BLaER1 (cell line): Measurements from ENCODE around the gene MECP2.
A peak's percentile ranks its signal among the peaks of the same experiment; 100 is the strongest.

Experiments
- H3K27ac ChIP-seq: shearing (Covaris generic); formaldehyde crosslinking; 2 replicates; pipeline ENCODE4 v1.8.1; 2022
- H3K27me3 ChIP-seq: shearing (Covaris generic); formaldehyde crosslinking; 2 replicates; pipeline ENCODE4 v1.8.1; 2022
- H3K36me3 ChIP-seq: shearing (Covaris generic); formaldehyde crosslinking; 2 replicates; pipeline ENCODE4 v1.8.1; 2022
- H3K4me1 ChIP-seq: shearing (Covaris generic); formaldehyde crosslinking; 2 replicates; pipeline ENCODE4 v1.8.1; 2022
- H3K4me2 ChIP-seq: shearing (Covaris generic); formaldehyde crosslinking; 2 replicates; pipeline ENCODE4 v1.8.1; 2022
- H3K4me3 ChIP-seq: shearing (Covaris generic); formaldehyde crosslinking; 2 replicates; pipeline ENCODE4 v1.8.1; 2022
- H3K9ac ChIP-seq: shearing (Covaris generic); formaldehyde crosslinking; 2 replicates; pipeline ENCODE4 v1.8.1; 2022
- H3K9me3 ChIP-seq: shearing (Covaris generic); formaldehyde crosslinking; 2 replicates; pipeline ENCODE4 v1.8.1; 2022
- H4K20me1 ChIP-seq: shearing (Covaris generic); formaldehyde crosslinking; 2 replicates; pipeline ENCODE4 v1.8.1; 2022
- Cebpa-rat ChIP-seq: shearing (Covaris generic); IDR thresholded peaks from 2 replicates; pipeline ENCODE4 v1.8.1; 2022

Gene MECP2

GRCh38 chrX:154094833-154095232, 2.7 kb downstream of the MECP2 start:
- Histone ChIP-seq H3K27ac (no peak overlapping the region), H3K4me2 (peak overlapping the region; percentile 69), H3K36me3 (peaks cover 11% of the 10 kb centered on the region), H4K20me1 (peaks cover 69% of the 10 kb centered on the region), H3K4me3 (no peak overlapping the region), H3K27me3 (peaks cover 73% of the 10 kb centered on the region), H3K9ac (no peak overlapping the region), H3K9me3 (peaks cover 15% of the 10 kb centered on the region; the same call in 1 of the 2 replicates), H3K4me1 (peaks cover 43% of the 10 kb centered on the region)
- TF ChIP-seq Cebpa-rat: no peak

- no peak for TF ChIP-seq Cebpa-rat
- H3K4me2 ChIP-seq: peak overlapping the region; percentile 69
- H4K20me1 ChIP-seq: peaks cover 78% of the 10 kb centered on the region
- H3K9ac ChIP-seq: no peak overlapping the region; the same call in 1 of the 2 replicates
- no peak overlapping the region for H3K27ac ChIP-seq
- H3K4me3 ChIP-seq: no peak overlapping the region
- peaks cover 11% of the 10 kb centered on the region for H3K36me3 ChIP-seq
- H3K27me3 ChIP-seq: peaks cover 73% of the 10 kb centered on the region
- H3K4me1 ChIP-seq: peaks cover 43% of the 10 kb centered on the region
- peaks cover 15% of the 10 kb centered on the region; the same call in 1 of the 2 replicates for H3K9me3 ChIP-seq
Observed at GRCh38 chrX:154093965-154094364, 3.6 kb downstream of the MECP2 start.

GRCh38 chrX:154092371-154092770, 5.1 kb downstream of the MECP2 start:
- peaks cover 94% of the 10 kb centered on the region for H4K20me1 ChIP-seq
- no peak for TF ChIP-seq Cebpa-rat
- H3K27ac ChIP-seq: no peak overlapping the region
- peaks cover 78% of the 10 kb centered on the region for H3K27me3 ChIP-seq
- H3K9ac ChIP-seq: no peak overlapping the region
- no peak overlapping the region for H3K4me2 ChIP-seq
- H3K9me3 ChIP-seq: peaks cover 7% of the 10 kb centered on the region; the same call in 1 of the 2 replicates
- H3K36me3 ChIP-seq: peaks cover 21% of the 10 kb centered on the region
- peaks cover 36% of the 10 kb centered on the region for H3K4me1 ChIP-seq
- H3K4me3 ChIP-seq: no peak overlapping the region

- no peak for TF ChIP-seq Cebpa-rat
- peaks cover 100% of the 10 kb centered on the region for H4K20me1 ChIP-seq
- no peak overlapping the region for H3K4me3 ChIP-seq
- peaks cover 7% of the 10 kb centered on the region; the same call in 1 of the 2 replicates for H3K9me3 ChIP-seq
- peaks cover 78% of the 10 kb centered on the region for H3K27me3 ChIP-seq
- no peak overlapping the region for H3K4me2 ChIP-seq
- no peak overlapping the region for H3K27ac ChIP-seq
- H3K36me3 ChIP-seq: peaks cover 26% of the 10 kb centered on the region
- no peak overlapping the region for H3K9ac ChIP-seq
- H3K4me1 ChIP-seq: peaks cover 36% of the 10 kb centered on the region
Observed at GRCh38 chrX:154091678-154092077, 5.8 kb downstream of the MECP2 start.

GRCh38 chrX:154090731-154091130, 6.8 kb downstream of the MECP2 start:
- H4K20me1 ChIP-seq: peaks cover 100% of the 10 kb centered on the region
- H3K4me1 ChIP-seq: peaks cover 30% of the 10 kb centered on the region
- no peaks in the 10 kb centered on the region for H3K9me3 ChIP-seq
- peaks cover 28% of the 10 kb centered on the region for H3K36me3 ChIP-seq
- H3K27me3 ChIP-seq: peaks cover 78% of the 10 kb centered on the region
- no peak overlapping the region for H3K27ac ChIP-seq
- no peak overlapping the region for H3K4me2 ChIP-seq
- H3K9ac ChIP-seq: no peak overlapping the region
- no peak overlapping the region for H3K4me3 ChIP-seq
- TF ChIP-seq Cebpa-rat: no peak

- no peak overlapping the region for H3K4me3 ChIP-seq
- no peak overlapping the region for H3K27ac ChIP-seq
- TF ChIP-seq Cebpa-rat: no peak
- H3K9ac ChIP-seq: no peak overlapping the region
- H3K9me3 ChIP-seq: no peaks in the 10 kb centered on the region; the same call in 1 of the 2 replicates
- no peak overlapping the region for H3K4me2 ChIP-seq
- peaks cover 14% of the 10 kb centered on the region for H3K4me1 ChIP-seq
- H3K36me3 ChIP-seq: peaks cover 29% of the 10 kb centered on the region
- peaks cover 100% of the 10 kb centered on the region for H4K20me1 ChIP-seq
- peaks cover 65% of the 10 kb centered on the region for H3K27me3 ChIP-seq
Observed at GRCh38 chrX:154084449-154085300, 12.8 kb downstream of the MECP2 start.

- H3K36me3 ChIP-seq: peaks cover 31% of the 10 kb centered on the region
- H3K4me3 ChIP-seq: no peak overlapping the region
- H4K20me1 ChIP-seq: peaks cover 99% of the 10 kb centered on the region
- no peak overlapping the region for H3K27ac ChIP-seq
- peaks cover 59% of the 10 kb centered on the region for H3K27me3 ChIP-seq
- no peak for TF ChIP-seq Cebpa-rat
- H3K9ac ChIP-seq: no peak overlapping the region
- H3K9me3 ChIP-seq: peaks cover 4% of the 10 kb centered on the region; the same call in 1 of the 2 replicates
- peaks cover 14% of the 10 kb centered on the region for H3K4me1 ChIP-seq
- H3K4me2 ChIP-seq: peak overlapping the region; percentile 29
Observed at GRCh38 chrX:154083126-154083517, 14.4 kb downstream of the MECP2 start.

- Histone ChIP-seq H3K4me1 (peaks cover 14% of the 10 kb centered on the region), H3K36me3 (peaks cover 27% of the 10 kb centered on the region), H3K4me3 (no peak overlapping the region), H3K27me3 (peaks cover 54% of the 10 kb centered on the region), H4K20me1 (peaks cover 99% of the 10 kb centered on the region), H3K4me2 (no peak overlapping the region; the same call in 1 of the 2 replicates), H3K27ac (no peak overlapping the region), H3K9ac (no peak overlapping the region), H3K9me3 (peaks cover 4% of the 10 kb centered on the region; the same call in 1 of the 2 replicates)
- no peak for TF ChIP-seq Cebpa-rat
Observed at GRCh38 chrX:154082396-154083125, 15.0 kb downstream of the MECP2 start.

- Histone ChIP-seq H3K9me3 (0 out of 2 replicates have a peak, but pooled peaks cover 9% of the 10 kb centered on the region), H3K4me1 (no peaks in the 10 kb centered on the region), H3K36me3 (peaks cover 31% of the 10 kb centered on the region), H4K20me1 (peaks cover 97% of the 10 kb centered on the region), H3K27ac (no peak overlapping the region), H3K9ac (no peak overlapping the region), H3K4me2 (no peak overlapping the region), H3K27me3 (peaks cover 70% of the 10 kb centered on the region), H3K4me3 (no peak overlapping the region)
- no peak for TF ChIP-seq Cebpa-rat
Observed at GRCh38 chrX:154077101-154077500, 20.4 kb downstream of the MECP2 start.
